Colonic mucosa (tissue), 4 donors: Measurements from ENCODE around the gene SPIN1. TPM values are rescaled to one million over a fixed set of nuclear protein-coding genes. Genes with fewer than 3 reads are reported as not detected.

Source experiments
- DNase-seq: peaks from one replicate; pipeline ENCODE4 v3.0.0-alpha.2; 2020
- H3K27ac ChIP-seq: fragments of 200-600 bp; one replicate; pipeline ENCODE4 v1.8.0; 2021
- H3K27me3 ChIP-seq: fragments of 200-600 bp; one replicate; pipeline ENCODE4 v1.8.0; 2021
- H3K36me3 ChIP-seq: fragments of 200-600 bp; one replicate; pipeline ENCODE4 v1.8.0; 2021
- H3K4me1 ChIP-seq: fragments of 200-600 bp; one replicate; pipeline ENCODE4 v1.8.0; 2021; ENCODE audit warnings: mild to moderate bottlenecking
- H3K4me3 ChIP-seq: fragments of 200-600 bp; one replicate; pipeline ENCODE4 v1.8.0; 2021
- H3K9ac ChIP-seq, 2 donors: one replicate each; pipeline ENCODE4 v1.7.0; 2013; ENCODE audit warnings: control low read depth in 2 of 2, low read depth in 2 of 2, low read length in 2 of 2
- H3K9me3 ChIP-seq: fragments of 200-600 bp; one replicate; pipeline ENCODE4 v1.8.0; 2021
- intact Hi-C: fragments of 100-400 bp; cut with DNase I; formaldehyde crosslinking; loops from one replicate; pipeline ENCODE4 v1.14.1; 2022
- total RNA-seq, 2 donors: library from RNA; stranded (reverse); fragmentation: NEBNext Ultra II Directional in 1 of 2; extraction: Animal tissue kit (Norgen Biotek cat#: 25700) in 1 of 2; gene quantifications; one replicate each; pipeline ENCODE4 v1.2.1, GENCODE V29; 2021
- TF ChIP-seq, protein P1 (sequence below): fragments of 200-600 bp; IDR thresholded peaks from one replicate; pipeline ENCODE4 v1.8.0; 2022; ENCODE audit warnings: antibody characterized with exemption, mild to moderate bottlenecking
- donor health status: healthy.
- donor health status: DM: no; HTN: no; CAD: no.
- donor health status: DM: no; HTN: no; CAD: no.

The SPIN1 gene
- total RNA-seq, 2 donors from 2014 or later: 51.4 to 68.0 TPM

- TF ChIP-seq, protein P1, sequence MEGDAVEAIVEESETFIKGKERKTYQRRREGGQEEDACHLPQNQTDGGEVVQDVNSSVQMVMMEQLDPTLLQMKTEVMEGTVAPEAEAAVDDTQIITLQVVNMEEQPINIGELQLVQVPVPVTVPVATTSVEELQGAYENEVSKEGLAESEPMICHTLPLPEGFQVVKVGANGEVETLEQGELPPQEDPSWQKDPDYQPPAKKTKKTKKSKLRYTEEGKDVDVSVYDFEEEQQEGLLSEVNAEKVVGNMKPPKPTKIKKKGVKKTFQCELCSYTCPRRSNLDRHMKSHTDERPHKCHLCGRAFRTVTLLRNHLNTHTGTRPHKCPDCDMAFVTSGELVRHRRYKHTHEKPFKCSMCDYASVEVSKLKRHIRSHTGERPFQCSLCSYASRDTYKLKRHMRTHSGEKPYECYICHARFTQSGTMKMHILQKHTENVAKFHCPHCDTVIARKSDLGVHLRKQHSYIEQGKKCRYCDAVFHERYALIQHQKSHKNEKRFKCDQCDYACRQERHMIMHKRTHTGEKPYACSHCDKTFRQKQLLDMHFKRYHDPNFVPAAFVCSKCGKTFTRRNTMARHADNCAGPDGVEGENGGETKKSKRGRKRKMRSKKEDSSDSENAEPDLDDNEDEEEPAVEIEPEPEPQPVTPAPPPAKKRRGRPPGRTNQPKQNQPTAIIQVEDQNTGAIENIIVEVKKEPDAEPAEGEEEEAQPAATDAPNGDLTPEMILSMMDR: no peak
- Histone ChIP-seq H3K4me3 (no peak overlapping the region), H3K4me1 (no peaks in the 10 kb centered on the region), H3K27me3 (no peaks in the 10 kb centered on the region), H3K9ac (no peak overlapping the region), H3K9me3 (no peaks in the 10 kb centered on the region), H3K27ac (no peak overlapping the region), H3K36me3 (no peaks in the 10 kb centered on the region)
- intact Hi-C loops: loop anchor here (10.0 kb wide), 1 partner anchor 177 kb away; no protein-coding TSS in a partner anchor
- DNase-seq: no peak
Measured at GRCh38 chr9:88398016-88398415, 9.8 kb downstream of the SPIN1 start.

DNA sequence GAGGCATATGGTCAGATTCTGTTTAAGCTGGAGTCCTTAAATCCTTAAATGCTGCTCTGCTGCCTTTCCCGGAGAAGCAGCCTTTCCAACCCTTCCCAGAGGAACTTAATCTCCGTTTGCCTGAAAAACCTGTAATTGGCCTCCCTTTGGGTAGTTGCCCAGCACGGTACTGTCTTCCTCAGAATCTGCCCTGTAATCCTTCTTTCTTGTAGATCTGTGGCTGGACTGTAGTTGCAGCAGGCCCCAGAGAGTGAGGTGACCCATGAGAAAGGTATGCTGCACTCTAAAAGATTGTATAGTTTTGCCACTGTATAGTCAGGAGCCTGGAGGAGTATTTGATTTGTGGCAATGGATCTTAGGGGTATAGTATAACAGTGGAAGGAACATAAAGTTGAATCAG, 11.7 kb downstream of the SPIN1 start:
- intact Hi-C loops: loop anchor here (10.0 kb wide), 1 partner anchor 175 kb away; no protein-coding TSS in a partner anchor
- Histone ChIP-seq H3K9me3 (no peaks in the 10 kb centered on the region), H3K36me3 (no peaks in the 10 kb centered on the region), H3K4me3 (no peak overlapping the region), H3K4me1 (no peaks in the 10 kb centered on the region), H3K27me3 (no peaks in the 10 kb centered on the region), H3K9ac (no peak overlapping the region), H3K27ac (no peak overlapping the region)
- DNase-seq: no peak
- TF ChIP-seq, protein P1: no peak

GRCh38 chr9:88403340-88403739, 15.1 kb downstream of the SPIN1 start:
- Histone ChIP-seq H3K27ac (no peak overlapping the region), H3K9ac (no peak overlapping the region), H3K36me3 (no peaks in the 10 kb centered on the region), H3K4me3 (no peak overlapping the region), H3K27me3 (no peaks in the 10 kb centered on the region), H3K9me3 (no peaks in the 10 kb centered on the region), H3K4me1 (no peaks in the 10 kb centered on the region)
- DNase-seq: no peak
- intact Hi-C loops: no loop called here
- TF ChIP-seq, protein P1: no peak

DNA sequence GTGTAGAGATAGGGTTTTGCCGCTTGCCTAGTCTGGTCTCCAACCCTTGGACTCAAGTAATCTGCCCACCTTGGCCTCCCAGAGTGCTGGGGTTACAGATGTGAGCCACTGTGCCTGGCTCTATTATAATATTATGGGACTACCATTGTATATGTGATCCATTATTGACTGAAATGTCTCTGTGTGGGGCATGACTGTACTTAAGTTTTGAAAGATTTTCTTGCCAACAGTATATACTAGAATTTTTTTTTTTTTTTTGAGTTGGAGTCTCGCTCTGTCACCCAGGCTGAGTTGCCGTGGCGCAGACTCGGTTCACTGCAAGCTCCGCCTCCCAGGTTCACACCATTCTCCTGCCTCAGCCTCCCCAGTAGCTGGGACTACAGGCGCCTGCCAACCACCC, 17.8 kb downstream of the SPIN1 start:
- H3K4me3 ChIP-seq: no peak overlapping the region
- TF ChIP-seq, protein P1: no peak
- intact Hi-C loops: no loop called here
- H3K36me3 ChIP-seq: no peaks in the 10 kb centered on the region
- H3K9ac ChIP-seq: no peak overlapping the region
- H3K4me1 ChIP-seq: no peaks in the 10 kb centered on the region
- DNase-seq: no peak
- H3K9me3 ChIP-seq: no peaks in the 10 kb centered on the region
- H3K27me3 ChIP-seq: no peaks in the 10 kb centered on the region
- no peak overlapping the region for H3K27ac ChIP-seq

GRCh38 chr9:88411471-88411870, 23.2 kb downstream of the SPIN1 start:
- TF ChIP-seq, protein P1: no peak
- no peak overlapping the region for H3K27ac ChIP-seq
- H3K9ac ChIP-seq: no peak overlapping the region
- H3K36me3 ChIP-seq: no peaks in the 10 kb centered on the region
- intact Hi-C loops: no loop called here
- no peak for DNase-seq
- no peaks in the 10 kb centered on the region for H3K4me1 ChIP-seq
- H3K27me3 ChIP-seq: no peaks in the 10 kb centered on the region
- no peak overlapping the region for H3K4me3 ChIP-seq
- H3K9me3 ChIP-seq: no peaks in the 10 kb centered on the region
